ENCODE results near the gene SEH1L. TPM values are rescaled to one million over a fixed set of nuclear protein-coding genes. Genes with fewer than 3 reads are reported as not detected.

Gene SEH1L
- total RNA-seq, 2 donors from 2014 or later = 7.9 to 23.9 TPM

DNA sequence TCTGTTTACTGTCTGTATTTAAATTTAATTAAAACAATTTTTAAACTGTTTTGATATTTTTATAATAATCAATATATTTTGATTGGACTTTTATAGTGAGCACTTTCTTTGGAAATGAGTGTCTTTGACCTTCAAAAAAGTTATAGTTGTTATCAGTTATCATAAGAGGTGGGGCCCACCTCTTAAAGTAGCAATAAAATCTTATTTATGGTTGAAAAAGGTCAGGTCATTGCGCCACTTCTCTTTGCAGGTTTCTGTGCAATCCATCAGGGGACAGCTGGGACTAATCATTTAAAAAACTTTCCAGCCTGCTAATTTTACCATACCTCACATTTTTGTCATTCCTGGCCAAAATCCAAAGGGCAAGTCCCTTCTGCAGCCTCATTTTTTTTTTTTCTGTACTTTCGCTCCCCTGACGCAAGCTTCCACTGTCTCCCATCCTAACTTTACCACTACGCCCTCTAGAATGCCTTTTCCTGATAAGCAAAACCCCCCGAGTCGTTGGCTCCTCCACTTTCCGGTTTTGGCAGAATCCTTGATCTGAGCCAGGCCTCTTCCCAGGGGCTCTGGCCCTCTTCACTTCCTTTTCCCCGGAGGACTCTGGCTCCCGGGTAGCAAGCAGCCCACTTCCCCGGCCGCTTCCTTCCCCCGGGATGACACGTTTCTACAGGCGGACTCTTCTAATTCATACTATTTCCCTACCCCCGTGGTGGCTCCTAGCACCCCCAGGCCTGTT is 1.1 kb upstream of the SEH1L start:
- no peaks in the 10 kb centered on the region for H3K36me3 ChIP-seq (replicated peaks in 1 of 2; ENCODE audit: insufficient read depth in 1 of 2, low read depth in 2 of 2)
- H3K9me3 ChIP-seq = no peaks in the 10 kb centered on the region
- DNase-seq (peak in 3 of 4 donors; percentile 46 to 64 (median 54)), ATAC-seq (peak; percentile 1)
- H3K27ac ChIP-seq = peak overlapping the region; percentile 91 to 100 (median 96)
- WGBS, 2 donors = 4 to 5% methylated on average over 15 of the region's 15 CpGs
- H3K4me1 ChIP-seq = peaks cover 38% of the 10 kb centered on the region
- intact Hi-C loops (cut with DNase I) = no loop called here
- H3K27me3 ChIP-seq = no peaks in the 10 kb centered on the region
- peak overlapping the region in 1 of 2 donors; percentile 42 for H3K4me3 ChIP-seq
- TF ChIP-seq, protein P1, sequence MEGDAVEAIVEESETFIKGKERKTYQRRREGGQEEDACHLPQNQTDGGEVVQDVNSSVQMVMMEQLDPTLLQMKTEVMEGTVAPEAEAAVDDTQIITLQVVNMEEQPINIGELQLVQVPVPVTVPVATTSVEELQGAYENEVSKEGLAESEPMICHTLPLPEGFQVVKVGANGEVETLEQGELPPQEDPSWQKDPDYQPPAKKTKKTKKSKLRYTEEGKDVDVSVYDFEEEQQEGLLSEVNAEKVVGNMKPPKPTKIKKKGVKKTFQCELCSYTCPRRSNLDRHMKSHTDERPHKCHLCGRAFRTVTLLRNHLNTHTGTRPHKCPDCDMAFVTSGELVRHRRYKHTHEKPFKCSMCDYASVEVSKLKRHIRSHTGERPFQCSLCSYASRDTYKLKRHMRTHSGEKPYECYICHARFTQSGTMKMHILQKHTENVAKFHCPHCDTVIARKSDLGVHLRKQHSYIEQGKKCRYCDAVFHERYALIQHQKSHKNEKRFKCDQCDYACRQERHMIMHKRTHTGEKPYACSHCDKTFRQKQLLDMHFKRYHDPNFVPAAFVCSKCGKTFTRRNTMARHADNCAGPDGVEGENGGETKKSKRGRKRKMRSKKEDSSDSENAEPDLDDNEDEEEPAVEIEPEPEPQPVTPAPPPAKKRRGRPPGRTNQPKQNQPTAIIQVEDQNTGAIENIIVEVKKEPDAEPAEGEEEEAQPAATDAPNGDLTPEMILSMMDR (IDR thresholded peaks at IDR 0.05) = no peak
- no peak for TF ChIP-seq POLR2A (IDR thresholded peaks at IDR 0.05)

DNA sequence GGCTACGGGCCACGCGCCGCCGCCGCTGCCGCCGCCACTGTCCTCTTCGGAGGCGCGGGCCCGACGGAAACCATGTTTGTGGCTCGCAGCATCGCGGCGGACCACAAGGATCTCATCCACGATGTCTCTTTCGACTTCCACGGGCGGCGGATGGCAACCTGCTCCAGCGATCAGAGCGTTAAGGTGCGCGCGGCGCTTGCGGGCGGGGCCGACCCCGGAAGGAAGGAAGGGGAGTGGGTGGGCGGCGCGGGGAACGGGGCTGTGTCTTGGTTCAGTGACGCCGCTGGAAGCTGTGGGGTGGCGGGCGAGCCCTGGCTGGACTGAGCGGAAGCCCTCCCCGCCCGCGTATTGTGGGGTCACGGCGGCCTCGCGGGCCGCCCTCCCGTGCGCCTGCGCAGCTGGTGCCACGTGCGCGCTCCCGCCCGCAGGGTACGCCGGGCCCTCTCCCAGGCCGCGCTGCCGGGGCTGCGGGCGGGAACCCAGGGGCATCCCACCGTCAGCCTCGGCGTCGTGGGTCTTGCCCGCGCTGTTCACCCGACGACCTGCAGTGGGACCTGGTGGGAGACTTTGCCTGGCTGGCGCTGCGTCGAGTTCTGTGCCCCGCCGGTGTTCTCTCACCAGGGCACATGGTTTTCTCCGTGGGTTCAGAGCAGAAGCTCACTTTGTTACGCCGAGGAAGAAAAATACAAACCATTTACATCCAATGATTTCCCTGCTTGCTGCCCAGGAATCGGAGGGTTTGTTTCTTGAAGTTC is 416 bp downstream of the SEH1L start:
- H3K4me1 ChIP-seq = peaks cover 38% of the 10 kb centered on the region
- H3K36me3 ChIP-seq (replicated peaks in 1 of 2; ENCODE audit: insufficient read depth in 1 of 2, low read depth in 2 of 2) = no peaks in the 10 kb centered on the region
- DNase-seq = peak; percentile 92 to 96 (median 93)
- peak; percentile 70 for ATAC-seq
- H3K9me3 ChIP-seq = no peaks in the 10 kb centered on the region
- WGBS, 2 donors = 1% methylated on average over 21 to 66 of the region's 81 CpGs
- peak overlapping the region; percentile 91 to 100 (median 96) for H3K27ac ChIP-seq
- peak; percentile 60 to 84 (median 78) for TF ChIP-seq POLR2A (IDR thresholded peaks at IDR 0.05)
- TF ChIP-seq, protein P1 (IDR thresholded peaks at IDR 0.05) = no peak
- peak overlapping the region; percentile 12 to 74 for H3K4me3 ChIP-seq
- intact Hi-C loops (cut with DNase I) = no loop called here
- no peaks in the 10 kb centered on the region for H3K27me3 ChIP-seq

DNA sequence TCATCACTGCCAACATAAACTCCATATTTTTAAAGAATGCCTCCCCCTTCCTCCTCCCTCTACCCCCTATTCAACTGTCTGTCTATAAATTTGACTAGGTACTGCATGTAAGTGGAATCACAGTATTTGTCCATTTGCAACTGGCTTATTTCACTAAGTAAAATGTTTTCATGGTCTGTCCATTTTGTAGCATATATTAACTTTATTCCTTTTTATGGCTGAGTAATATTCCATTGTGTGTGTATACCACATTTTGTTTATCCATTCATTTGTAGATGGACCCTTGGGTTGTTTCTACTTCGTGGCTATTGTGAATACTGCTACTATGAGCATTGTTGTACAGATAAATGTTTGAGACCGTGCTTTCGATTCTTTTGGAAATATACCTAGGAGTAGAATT is 10.7 kb downstream of the SEH1L start:
- DNase-seq = no peak
- no peaks in the 10 kb centered on the region for H3K4me1 ChIP-seq
- no peaks in the 10 kb centered on the region for H3K9me3 ChIP-seq
- TF ChIP-seq, protein P1 (IDR thresholded peaks at IDR 0.05) = no peak
- no peak for TF ChIP-seq POLR2A (IDR thresholded peaks at IDR 0.05)
- ATAC-seq = no peak
- intact Hi-C loops (cut with DNase I) = no loop called here
- peaks cover 0 to 11% of the 10 kb centered on the region in 2 donors for H3K36me3 ChIP-seq (replicated peaks in 1 of 2; ENCODE audit: insufficient read depth in 1 of 2, low read depth in 2 of 2)
- no peak overlapping the region for H3K4me3 ChIP-seq
- no peak overlapping the region for H3K27ac ChIP-seq
- WGBS, 2 donors = 97 to 99% methylated on average over 3 of the region's 3 CpGs
- no peaks in the 10 kb centered on the region for H3K27me3 ChIP-seq

DNA sequence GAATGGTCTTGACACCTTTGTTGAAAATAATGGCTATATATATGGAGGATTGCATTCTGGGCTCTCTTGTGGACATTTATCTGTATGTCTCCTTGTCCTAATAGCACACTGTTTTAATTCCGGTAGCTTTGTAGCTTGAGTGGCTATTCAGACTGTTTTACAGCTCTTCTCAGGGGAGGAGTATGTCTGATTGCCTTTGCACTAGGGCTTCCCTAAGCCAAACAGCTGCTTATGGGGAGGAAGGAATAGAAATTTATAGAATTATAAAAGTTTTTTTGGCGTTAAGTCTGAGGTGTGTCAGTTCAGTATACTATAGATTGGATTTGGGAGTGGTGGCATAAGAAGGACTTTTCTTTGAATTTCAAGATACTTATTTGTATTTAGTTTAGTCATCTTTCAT is 12.6 kb downstream of the SEH1L start:
- Histone ChIP-seq H3K36me3 (replicated peaks in 1 of 2; ENCODE audit: insufficient read depth in 1 of 2, low read depth in 2 of 2) (peaks cover 0 to 13% of the 10 kb centered on the region in 2 donors), H3K27me3 (no peaks in the 10 kb centered on the region), H3K27ac (no peak overlapping the region), H3K4me1 (no peaks in the 10 kb centered on the region), H3K4me3 (no peak overlapping the region), H3K9me3 (no peaks in the 10 kb centered on the region)
- no peak for DNase-seq
- intact Hi-C loops (cut with DNase I) = no loop called here
- no peak for ATAC-seq
- no peak for TF ChIP-seq POLR2A (IDR thresholded peaks at IDR 0.05)
- TF ChIP-seq, protein P1 (IDR thresholded peaks at IDR 0.05) = no peak
- WGBS, 2 donors = 84 to 94% methylated on average over 2 of the region's 2 CpGs

Data from body of pancreas (tissue), 4 donors.